GM04503 (cell line): ENCODE measurements around the gene FKBP9.
"Not testable (repeated sequence)": the region's sequence is repeated elsewhere in the genome, so short reads cannot be mapped to it uniquely, and the experiment has no call there.

Experiments used
- DNase-seq: peaks from one replicate; pipeline ENCODE4 v3.0.0-alpha.2; 2012; ENCODE audit warnings: low read depth

Gene FKBP9

DNA sequence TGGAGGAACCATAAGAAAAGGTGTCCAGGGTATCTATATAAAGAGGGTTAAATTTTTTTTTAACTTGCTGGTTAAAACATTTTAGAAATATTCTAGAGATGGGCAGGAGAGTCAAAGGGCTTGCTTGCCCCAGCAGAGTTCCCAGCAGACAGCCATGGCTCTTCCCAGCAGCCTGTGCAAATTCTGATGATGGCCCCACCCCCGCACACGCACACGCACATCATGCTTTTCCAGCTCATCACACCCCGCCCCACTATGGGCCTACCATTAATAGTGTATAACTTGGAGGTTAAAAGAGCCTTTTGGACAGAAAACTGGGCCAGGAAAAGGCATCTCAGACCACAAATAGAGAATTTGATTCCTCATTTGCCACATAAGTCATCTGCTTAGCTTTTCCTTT, 48.5 kb downstream of the FKBP9 start:
- DNase-seq = not testable (repeated sequence)

DNA sequence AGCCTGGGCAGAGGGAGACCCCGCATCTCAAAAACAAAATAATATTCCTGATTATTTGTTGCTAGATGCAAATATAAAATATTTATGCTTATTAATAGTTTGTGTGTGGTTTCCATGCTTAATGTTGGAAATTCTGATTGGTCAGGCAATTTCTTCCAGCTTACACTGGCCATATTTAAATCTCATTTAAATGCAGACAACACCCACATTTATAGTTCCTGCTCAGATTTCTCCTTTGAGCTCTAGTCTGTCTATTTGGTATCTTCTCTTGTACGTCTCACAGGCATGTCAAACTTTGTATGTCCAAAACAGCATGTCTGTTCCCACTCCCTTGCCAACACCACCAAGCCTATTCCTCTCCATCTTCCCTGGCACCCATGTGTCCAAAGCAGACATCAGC, 52.5 kb downstream of the FKBP9 start:
- no peak for DNase-seq

DNA sequence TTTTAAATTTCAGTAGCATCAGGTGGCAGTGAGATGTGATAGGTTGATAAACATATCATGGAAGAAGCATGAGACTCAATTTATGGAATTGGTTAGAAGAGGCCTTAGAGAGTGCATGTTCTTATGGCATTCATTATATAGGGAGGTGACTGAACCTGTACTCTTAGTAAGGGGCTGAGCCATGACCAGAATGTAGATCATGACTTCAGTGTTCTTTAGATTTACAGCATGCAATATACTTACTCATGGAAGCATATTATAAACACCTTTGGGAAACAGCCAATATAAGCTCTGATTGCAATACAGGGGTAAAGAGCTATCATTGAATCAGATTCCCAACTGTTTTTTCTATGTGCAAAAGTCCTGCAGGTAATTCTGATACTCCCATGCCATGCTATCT, 55.1 kb downstream of the FKBP9 start:
- DNase-seq = no peak

DNA sequence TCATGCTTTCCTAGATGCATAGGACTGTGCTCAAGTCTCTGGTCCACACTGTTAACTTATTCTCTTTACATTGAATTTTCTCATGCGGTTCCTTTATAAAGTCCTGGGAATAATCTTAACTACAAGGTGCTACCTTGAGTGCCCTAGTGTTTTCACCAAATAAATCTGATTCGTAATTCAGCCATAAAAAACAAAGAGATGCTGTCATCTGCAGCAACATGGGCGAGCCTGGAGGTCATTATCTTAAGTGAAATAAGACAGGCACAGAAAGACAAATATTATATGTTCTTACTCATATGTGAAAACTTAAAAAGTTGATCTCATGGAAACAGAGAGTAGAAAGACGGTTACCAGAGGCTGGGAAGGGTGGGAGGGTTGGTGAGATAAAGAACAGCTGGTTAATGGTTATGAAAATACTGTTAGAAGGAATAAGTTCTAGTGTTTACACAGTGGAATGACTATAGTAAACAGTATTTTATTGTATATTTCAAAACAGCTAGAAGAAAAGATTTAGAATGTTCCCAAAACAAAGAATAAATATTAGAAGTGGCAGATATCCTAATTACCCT, 67.0 kb downstream of the FKBP9 start:
- DNase-seq = no peak

DNA sequence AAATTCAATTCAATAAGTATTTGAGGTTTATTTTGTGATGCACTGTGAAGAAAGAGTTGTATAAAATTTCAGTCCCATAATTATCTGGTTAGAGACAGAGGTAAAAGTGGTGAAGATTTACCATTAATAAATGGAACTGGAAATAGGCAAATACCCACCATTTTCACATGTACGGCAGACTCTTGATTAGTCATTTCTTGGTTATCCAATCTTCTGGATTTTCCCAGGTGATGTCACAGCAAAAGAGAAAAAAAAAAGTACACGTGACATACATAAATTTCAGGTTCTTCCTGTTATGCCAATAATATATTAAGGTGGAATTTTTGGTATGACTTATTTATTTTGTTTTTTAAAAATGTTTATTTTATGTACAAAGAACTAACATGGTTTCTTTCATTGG, 78.5 kb downstream of the FKBP9 start:
- no peak for DNase-seq

DNA sequence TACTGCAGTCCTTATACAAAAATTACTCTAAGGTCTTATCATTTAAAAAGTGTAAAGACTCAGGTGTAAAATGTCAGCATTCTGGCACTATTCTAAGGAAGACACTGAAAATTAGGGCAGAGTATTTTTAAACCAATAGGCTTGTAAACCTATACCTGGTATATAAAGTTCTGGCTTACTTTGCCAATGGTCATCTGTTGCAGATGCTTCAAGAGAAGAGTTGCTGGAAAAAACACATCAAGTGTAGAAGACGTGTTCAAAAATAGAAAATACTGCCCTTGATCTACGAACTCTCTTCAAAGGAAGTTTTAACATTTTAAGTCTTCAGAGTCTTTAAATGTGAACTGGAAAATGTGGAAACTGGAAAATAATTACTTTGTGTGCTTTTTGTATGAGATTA, 81.4 kb downstream of the FKBP9 start:
- no peak for DNase-seq

DNA sequence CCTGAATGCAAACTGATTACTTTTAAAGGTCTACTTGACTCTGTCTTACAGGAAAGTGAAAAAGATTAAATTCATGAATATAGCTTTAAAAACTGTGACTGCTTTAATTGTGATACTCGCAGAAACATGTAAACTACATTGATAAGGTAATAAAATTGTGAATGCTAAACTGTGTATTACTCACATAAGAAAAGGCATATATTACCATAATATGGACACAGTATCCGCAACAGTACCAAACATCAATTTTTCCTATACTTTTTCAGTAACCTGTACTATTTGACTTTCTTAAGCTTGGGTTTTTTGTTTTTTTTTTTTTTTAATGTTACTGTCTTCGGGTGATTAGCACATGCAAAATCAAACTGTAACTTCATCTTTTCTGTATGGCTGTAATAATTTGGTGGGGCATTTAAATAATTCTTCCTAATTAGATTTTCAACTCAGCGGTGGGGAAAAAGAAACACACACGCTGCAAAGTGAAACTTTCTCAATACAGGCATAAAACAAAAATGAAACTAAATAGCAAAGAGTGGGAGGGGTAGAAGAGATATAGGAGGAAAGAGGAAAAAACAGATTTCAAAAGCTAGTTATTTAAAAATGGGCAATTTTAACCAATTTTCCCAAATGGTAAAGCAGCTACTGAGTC, 82.1 kb downstream of the FKBP9 start:
- no peak for DNase-seq

DNA sequence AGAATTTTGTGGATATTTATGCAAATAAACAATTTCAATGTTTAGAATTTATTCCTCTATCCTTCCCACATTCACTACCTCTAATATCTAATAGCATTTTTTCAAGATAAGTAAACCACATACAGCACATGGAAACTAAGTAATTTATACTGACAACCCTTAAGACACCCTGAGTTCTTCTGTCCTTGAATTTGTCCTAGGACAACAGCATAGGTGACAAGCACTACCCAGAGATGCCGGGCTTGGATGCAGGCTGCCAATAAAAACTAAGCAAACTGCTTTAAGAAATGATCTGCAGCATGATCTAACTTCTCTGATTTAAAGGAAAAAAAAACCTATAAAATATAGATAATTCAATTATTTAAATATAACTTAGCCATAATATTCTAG, 82.7 kb downstream of the FKBP9 start:
- no peak for DNase-seq

DNA sequence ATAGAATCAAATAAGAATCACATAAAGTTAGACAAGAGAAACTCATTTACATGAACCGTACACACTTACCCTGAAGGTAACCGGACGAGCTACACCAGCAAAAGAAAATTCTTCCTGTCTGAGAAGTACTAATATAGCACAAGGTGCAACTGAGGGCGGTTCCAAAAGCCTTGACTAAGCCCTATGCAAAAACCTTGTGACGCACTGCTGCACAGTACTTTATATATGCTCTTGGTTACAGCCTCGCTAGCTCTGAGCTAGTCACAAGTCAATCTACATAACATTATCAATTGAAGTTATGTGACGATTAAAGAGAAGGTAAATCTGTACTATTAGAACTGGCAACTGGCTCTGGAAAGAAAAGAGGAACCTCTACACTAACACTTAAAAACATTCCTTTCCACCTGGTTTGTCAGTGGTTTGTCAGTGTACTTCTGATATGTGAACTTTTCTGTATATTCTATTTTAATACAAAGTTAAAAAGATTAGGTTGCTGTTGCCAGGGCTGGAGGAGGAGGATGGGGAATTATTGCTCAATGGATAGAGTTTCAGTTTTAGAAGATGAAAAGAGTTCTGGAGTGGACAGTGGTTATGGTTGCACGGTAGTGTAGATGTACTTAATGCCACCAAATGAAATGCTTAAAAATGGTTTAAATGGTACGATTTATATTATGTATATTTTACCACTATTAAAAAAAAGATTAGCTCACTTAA, 83.7 kb downstream of the FKBP9 start:
- DNase-seq = no peak

DNA sequence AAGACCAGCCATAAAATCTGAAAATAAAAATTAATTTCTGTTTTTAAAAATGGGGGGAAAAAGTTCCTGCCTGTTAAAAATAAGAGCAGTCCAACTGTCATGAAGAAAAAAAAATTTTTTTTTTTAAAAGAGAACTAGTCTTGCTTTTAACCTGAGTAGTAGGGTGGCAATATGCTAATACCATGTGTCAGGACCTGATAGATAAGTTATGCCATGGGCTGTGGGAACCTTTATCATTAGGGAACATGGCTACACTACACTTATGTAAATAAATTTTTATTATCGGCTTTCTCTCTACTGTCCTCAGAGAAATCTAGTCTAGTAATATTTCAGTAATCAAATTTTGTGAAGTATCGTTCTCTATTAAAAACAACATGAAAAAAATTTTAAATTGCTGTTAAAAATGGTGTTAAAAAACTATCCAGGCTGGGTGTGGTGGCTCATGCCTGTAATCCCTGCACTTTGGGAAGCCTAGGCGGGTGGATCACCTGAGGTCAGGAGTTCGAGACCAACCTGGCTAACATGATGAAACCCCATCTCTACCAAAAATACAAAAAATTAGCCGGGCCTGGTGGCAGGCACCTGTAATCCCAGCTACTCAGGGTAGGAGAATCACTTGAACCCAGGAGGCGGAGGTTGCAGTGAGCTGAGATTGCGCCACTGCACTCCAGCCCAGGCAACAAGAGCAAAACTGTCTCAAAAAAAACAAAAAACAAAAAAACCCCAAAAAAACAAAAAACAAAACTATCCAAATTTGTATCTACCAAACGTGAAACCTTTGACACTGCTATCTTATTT, 84.6 kb downstream of the FKBP9 start:
- DNase-seq = no peak

DNA sequence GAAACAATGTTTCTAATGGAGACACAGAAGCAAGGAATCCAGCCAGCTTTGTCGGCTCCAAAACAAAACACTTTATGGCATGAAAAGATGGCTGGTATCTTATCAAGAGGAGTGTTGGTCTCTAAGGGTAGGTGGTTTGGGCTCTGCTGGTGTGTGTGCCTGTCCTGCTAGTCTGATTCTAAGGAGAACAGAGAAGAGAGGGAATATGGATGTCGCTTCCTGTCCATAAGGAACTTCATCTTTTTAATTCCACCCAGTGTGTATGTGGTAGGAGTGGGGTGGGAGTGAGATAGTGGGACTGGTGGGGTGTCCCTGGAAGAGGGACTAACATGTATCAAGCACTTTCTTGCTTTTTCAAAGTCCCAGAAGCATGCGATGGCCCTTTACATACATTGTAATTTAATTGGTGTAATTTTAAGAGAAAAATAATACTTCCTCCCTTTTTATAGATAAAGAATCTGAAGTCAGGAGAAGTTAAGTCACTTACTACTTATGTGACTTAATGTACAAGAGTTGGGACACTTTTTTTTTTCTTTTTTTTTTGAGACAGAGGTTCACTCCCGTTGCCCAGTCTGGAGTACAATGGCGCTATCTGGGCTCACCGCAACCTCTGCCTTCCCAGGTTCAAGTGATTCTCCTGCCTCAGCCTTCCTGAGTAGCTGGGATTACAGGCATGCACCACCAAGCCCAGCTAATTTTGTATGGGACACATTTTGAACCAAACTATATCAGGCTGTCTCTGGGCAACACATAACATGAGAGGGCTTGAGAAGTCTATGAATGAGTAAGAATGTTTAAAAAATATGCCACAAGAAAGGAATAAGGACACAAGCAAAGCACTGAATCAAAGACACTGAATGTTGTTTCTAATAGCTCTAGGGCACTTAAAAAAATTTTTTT, 86.5 kb downstream of the FKBP9 start:
- no peak for DNase-seq

DNA sequence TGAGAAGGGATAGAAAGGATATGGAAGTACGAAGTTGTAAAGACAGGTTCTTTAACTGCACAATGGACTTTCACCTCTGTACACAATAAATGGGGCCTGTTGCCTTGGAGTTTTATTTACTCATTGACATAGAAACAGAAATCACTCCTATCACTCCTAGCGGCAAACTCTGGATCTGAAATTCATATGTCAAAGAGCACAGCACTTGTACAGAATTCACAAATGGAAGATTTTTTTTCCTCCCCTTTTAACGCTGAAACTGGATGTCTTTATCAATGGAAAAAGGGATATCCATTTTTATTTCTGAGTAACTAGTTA, 87.1 kb downstream of the FKBP9 start:
- DNase-seq = no peak

DNA sequence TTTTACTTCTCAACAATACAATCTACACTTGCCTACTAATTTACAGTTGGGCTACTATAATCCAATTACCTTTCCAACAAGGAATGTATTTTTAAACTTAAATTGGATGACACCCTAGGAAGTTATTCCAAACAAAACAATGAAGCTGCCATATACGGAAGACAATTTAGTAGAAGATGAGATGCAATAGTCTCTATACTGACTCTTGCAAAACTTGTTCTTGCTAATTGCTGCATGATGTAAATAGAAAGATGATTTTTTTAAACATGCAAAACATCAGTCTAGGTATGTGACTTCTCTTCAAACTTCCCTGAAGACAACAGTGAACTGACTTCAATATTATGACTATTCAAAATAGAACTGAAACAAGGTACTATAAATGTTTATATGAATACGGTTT, 87.7 kb downstream of the FKBP9 start:
- no peak for DNase-seq

DNA sequence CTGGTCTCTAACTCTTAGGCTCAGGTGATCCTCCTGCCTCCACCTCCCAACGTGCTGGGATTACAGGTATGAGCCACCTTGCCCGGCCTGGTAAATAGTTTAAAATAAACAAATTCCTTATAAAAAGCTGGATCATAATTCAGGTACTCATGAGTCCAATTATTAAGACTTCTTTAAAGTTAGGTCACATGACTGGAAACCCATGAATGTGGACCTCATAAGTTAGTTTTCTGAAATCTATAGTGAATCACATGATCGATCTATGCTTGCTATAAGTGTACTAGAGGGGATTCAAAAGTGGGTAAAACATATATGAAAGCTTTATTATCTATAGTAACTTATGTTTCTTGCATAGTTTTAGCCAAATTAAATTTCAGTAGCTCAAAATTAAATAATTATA, 91.0 kb downstream of the FKBP9 start:
- no peak for DNase-seq

DNA sequence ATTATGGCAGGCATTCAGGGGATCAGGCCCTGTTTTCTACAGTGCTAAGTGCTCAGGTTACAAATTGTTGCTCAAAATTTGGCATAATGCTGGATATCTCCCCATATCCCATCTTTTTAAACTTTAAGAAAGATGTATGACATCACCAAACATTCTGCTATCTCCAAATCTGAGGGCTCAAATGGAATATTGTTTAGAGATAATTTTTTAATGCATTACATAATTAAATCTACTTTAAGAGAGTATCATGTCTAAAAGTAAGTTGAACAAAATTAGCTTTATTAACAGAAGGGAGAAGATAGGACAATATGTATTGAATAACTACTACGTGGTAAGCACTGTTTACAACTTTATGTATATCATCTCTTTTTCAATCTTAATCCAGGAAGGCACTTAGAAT, 91.5 kb downstream of the FKBP9 start:
- DNase-seq = no peak

DNA sequence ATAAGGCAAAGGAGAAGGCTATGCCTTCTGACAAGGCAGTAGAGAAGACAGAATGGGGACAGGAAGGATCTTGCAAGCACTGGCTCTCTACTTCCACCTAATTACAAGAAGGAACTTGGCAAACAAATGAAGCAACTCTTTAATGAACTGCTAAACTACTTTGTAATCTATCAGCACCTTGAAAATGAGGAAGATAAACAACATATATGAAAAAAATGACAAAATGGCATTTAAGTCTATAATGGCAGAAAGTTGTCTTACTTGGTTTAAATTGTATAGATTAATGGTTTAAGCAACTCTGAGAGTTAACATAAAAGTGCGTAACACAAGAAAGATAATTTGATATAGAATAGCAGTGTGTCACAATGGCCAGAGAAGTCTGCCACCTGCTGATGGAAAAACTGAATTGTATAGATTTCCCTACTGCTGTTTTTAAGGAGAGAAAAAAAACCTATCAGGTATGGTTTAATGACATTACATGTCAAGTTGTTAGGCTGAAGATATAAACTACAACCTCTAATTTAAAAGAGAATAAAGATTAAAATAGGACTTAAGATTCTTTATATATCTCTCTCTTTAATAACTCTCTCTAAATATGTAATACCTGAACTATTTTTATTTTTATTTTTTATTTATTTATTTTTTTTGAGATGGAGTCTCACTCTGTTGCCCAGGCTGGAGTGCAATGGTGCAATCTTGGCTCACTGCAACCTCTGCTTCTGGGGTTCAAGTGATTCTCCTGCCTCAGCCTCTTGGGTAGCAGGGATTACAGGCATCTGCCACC, 93.5 kb downstream of the FKBP9 start:
- no peak for DNase-seq

DNA sequence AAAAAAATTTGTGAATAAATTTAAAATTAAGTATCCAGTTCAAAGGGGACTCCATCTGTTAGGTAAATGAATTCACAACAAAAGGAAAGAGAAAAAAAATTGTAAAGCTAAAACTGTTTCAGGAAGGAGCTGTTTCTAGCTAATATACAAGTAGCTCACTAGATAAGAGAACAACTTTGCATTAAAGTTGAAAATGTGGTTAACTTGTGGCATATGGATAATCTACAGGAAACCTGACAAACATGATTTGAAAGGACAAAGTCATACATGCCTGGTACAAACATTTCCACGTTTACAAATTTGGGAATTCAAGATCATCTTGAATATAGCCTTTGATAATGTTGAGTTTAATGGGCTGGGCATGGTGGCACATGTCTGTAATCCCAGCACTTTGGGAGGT, 96.5 kb downstream of the FKBP9 start:
- no peak for DNase-seq

DNA sequence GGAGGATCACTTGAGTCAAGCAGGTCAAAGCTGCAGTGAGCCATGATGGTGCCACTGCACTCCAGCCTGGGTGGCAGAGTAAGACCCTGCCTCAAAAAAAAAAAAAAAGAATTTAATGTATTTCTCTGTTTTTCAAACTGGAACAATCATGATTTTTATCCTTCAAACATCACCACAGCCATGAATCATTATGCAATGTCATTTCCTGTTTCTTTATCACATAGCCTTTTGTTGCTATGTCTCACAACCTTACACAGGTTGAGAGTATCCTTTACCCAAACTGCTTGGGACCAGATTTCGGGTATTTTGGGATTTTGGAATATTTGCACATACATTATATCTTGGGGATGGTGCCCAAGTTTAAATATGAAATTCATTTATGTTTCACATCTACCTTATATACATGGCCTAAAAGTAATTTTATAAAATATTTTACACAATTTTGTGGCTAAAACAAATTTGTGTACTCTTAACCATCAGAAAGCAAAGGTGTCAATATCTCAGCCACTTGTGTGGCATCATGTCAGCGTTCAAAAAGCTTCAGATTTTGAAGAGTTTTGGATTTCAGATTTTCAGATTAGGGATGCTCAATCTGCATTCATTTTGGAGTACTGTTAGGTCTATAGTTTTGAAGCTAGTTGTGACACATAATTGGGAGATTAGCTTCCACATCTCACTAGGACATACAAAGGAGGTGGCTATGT, 97.2 kb downstream of the FKBP9 start:
- DNase-seq = no peak

DNA sequence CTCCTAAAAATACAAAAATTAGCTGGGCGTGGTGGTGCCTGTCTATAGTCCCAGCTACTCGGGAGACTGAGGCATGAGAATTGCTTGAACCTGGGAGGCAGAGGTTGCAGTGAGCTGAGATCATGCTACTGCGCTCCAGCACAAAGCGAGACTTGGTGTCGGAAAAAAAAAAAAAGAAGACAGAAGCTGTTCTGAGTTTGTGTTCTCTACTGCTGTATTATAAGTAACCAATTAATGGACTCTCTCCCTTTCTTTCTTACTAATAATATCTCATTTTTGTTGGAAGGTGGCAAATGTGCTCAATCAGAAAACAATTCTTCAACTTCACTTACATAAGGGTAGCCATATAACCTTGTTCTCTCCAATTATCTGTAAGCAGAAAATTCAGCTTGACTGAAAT, 97.9 kb downstream of the FKBP9 start:
- DNase-seq = no peak
